ENCODE data around the gene TRIP13.
"Not testable (repeated sequence)": the region's sequence is repeated elsewhere in the genome, so short reads cannot be mapped to it uniquely, and the experiment has no call there.

Gene TRIP13

DNA sequence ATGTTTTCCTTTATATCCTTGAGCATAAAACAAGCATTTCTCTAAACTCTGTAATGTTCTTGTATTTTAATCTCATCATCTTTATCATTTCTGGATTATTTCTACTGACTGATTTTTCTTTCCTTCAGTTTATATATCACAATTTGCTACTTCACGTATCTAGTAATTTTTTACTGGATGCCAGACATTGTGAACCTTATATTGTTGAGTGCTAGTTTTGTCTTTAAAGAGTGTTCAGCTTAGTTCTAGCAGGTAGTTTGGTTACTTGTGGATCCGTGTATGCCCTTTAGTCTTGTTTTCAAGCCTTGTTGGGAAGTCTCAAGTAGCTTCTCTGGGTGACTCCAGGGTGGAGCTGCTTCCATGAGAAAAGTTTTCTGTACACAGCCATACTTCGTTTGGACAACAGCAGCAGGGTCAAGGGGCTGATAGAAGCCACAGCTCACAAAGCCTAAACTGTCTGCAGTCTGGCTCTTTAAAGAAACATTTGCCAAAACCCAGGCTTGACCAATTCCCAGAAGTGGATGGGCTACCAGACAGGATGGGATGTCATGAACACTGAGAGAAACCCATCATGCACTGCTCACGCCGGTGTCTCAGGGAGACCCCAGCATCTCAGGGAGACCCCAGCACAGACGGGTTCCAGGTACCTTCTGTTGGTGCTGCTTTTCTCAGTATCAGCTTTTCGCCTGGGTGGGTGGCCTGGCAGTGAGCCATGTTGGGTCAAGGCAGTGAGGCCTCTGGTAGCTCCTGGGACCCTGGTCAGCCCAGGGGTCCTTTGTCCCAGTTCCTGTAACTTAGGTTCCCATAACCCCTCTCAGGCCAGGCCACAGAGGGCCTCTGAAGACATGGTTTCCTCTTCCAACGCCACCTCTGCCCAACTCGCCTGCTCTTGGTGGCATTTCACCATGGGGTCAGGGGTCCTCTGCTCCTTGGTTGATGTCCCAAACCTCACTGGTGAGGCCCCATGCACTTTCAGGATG, 29.1 kb downstream of the TRIP13 start:
- no peak for DNase-seq

DNA sequence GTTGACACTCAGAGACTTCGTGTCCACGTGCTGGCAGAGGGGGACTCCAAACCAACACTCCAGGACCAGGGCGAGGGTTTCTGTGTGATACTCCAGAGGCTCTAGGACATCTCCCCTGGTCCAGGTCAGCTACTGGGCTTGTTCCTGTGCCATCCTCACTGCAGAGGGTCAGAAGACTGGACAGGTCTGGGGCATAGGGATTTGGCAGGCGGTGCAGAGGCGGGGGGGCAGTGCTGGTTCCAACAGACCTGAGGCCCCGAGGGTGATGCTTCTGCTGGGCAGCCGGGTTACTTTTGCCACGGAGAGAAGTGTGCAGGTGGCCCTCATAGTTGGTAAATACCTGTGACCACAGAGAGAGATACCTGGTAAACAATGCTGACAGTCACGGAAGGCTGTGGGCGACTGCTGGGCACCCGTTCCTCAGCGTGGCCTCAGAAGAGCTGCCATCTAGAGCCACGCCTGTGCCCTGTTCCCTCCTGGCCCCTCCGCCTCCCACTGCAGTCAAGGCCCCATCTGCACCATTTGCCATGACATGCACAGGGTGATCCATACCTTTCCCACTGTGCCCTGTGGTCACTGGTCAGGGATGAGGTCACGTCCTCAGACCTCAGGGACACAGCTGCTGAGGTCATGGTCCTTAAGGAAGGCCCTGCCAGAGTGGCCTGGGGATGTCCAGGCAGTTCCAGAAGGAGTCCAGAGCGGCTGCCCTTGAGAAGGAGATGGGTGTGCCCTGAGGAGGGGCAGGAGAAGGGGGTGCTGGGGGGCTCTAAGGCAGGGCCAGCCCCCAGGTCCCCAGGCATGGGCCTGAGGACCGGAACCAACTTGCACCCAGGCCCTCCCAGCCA, 30.0 kb downstream of the TRIP13 start:
- DNase-seq = no peak

DNA sequence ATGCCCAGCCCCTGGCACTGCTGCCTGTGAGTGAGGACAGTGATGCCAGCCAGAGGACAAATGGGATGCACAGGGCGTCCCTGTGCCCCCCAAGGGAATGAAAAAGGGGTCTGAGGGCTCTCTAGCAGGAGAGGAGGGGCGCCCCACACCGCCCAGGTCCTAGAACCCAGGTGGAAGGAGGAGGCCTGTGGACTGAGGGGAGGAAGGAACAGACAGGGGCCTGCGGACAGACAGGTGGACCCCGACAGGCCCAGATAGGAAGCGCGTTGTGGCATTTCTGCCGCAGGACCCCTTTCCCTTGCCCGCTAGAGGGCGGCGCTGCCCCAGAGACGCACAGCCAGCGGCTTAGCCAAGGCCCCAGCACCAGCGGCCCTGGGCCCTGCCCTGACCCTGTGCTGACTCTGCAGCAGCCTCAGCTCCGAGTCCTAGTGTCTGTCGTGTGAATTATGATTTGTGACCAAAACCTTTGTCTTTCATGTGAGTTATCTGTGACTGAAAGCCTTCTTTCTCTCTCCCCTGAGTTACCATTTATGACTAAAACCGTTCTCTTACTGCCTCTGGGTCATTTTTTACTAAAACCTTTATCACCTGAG, 30.7 kb downstream of the TRIP13 start:
- DNase-seq = no peak

DNA sequence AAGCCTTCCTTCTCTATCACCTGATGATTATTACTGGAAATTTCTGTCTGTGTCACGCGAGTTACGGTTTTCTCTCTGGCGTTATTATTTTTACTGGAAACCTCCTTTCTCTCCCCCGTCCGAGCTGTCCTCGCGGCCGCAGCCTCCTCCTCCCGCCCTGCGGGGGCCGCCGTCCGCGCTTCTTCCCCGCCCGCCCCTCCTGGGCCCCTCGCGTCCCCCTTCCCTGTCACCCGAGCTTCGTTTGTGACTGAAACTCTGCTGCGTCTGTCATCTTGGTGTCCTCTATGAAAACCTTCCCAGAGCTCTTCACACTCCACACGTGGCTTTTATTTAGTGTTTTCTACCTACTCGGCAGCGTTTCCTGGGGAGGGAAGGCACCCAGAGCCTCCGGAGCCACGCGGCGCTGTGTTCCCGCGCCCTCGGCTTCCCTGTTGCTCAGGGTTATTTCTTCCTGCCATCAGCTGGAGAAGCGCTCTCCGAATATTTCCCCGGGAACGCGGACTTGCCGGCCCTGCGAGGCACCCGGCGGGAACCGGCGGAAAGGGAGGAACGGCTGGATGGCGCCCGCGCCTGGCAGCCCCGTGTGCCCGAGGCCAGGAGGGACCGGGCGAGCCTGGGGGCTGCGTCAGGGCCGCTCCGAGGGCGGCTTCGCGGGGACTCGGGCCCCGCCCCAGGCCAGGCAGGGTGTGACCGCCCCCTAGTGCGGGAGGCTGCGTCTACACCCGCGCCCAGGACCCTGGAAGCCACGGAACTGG, 33.9 kb downstream of the TRIP13 start:
- DNase-seq = no peak

DNA sequence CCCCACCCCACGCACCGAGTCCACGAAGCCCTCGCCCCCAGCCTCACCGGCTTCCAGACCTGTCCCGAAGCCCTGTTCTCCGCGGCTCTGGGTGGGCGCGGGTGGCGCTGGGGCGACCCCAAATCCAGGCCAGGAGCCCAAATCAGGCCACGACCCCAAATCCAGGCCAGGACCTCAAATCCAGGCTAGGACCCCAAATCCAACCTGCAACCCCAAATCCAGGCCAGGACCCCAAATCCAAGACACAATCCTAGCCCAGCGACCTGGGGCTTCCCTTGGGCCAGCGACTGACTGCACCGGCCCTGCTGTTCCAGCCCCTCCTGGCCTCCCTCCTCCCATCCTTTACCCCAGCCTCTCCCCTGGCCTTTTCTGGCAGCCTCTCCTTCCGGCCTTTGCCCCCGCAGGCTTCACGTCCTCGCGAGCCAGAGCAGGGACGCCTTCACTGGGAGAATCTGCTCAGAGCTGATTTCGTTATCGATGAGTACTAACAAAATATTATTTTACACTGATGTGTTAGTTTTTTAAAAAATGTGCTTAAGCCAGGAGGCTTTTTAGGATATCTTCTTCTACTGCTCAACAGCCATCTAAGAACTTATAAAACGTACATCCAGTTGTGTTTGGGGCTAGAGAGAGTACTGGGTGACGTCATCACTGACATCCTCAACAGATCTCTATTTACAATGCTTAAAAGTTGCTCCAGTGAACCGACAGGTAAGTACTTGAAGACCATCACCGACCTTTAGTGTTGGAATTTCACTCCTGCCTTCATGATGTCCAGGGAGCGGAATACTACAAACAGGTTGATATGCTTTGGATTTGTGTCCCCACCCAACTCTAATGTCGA, 34.7 kb downstream of the TRIP13 start:
- no peak for DNase-seq

DNA sequence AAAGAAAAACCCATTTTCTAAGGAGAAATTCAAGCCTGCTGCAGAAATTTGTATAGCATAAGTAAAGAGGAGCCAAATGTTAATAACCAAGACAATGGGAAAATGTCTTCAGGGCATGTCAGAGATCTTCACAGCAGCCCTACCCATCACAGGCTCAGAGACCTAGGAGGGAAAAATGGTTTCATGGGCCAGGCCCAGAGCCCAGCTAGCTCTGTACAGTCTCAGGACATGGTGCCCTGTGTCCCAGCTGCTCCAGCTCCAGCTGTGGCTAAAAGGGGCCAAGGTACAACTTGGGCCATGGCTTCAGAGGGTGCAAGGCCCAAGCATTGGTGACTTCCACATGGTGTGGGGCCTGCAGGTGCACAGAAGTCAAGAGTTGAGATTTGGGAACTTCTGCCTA, 36.5 kb downstream of the TRIP13 start:
- DNase-seq = not testable (repeated sequence)

DNA sequence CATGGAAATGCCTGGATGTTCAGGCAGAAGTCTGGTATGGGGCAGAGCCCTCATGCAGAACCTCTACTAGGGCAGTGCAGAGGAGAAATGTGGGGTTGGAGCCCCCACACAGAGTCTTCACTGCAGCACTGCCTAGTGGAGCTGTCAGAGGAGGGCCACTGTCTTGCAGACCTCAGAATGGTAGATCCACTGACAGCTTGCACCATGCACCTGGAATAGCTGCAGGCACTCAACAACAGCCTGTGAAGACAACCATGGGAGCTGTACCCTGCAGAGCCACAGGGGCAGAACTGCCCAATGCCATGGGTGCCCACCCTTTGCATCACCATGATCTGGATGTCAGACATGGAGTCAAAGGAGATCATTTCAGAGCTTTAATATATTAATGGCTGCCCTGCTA, 36.9 kb downstream of the TRIP13 start:
- no peak for DNase-seq

DNA sequence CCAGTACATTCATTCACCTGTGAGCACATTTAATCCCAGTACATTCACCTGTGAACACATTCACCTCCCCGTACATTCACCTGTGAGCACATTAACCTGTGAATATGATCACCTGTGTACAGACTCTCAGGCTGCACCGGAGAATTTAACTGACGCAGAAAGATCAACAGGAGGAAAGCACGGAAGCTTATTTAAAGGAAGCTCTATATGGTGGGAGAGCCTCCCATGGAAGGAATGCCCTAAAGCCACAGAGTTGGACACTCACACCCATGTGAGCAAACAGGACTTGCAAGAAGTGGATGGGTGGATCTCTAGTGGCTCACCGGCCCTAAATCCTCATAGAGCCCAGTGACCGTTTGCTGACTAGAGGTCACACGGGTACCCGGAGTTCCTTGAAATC, 38.2 kb downstream of the TRIP13 start:
- DNase-seq = no peak

DNA sequence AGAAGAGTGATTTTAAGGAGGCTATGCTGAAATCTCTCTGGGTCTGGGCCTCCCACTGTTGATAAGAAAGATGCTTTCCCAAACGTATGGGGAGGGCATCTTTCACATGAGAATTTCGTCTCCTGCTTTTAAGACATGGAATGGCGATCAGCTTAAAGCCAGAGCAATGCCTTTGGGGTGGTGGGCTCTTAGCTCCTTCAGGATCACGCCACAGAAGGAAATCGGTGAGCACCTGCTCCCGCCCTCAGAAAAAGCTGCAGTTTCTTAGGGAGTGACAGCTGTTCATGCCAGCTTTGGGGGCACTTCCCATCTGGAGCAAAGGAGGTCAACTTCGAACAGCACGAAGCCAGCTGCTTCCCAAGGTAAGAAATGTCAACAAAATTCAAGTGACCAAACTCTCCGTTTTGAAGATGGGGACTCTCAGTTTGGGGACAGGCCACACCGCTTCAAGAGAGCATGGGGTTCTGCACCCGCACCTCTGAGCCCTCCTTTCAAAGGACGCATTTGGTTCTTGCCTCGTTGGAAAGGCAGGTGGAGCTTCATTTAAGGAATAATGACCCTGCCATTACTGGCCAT, 39.0 kb downstream of the TRIP13 start:
- DNase-seq = no peak

DNA sequence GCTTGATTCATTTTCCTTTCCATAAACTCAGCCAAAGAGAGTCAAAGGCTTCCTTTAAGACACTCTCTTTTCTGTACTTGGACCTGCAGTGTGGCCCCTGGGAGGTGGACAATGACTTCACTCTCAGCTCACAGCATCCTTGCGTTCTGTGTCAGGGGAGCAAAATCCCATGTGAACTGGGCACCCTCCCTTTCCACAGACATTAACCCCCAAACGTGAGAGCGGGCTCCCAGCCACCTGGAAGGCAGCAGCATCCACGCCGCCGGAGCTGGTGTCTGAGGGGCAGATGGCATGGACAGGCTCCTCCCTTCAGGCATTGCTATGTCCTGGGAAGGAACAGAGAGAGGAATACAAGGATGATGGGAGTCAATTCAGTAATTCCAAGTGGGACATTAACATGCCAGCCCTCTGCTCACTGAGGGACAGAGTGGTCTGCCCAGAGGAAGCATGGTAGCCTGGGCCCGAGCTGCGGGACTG, 39.5 kb downstream of the TRIP13 start:
- no peak for DNase-seq

DNA sequence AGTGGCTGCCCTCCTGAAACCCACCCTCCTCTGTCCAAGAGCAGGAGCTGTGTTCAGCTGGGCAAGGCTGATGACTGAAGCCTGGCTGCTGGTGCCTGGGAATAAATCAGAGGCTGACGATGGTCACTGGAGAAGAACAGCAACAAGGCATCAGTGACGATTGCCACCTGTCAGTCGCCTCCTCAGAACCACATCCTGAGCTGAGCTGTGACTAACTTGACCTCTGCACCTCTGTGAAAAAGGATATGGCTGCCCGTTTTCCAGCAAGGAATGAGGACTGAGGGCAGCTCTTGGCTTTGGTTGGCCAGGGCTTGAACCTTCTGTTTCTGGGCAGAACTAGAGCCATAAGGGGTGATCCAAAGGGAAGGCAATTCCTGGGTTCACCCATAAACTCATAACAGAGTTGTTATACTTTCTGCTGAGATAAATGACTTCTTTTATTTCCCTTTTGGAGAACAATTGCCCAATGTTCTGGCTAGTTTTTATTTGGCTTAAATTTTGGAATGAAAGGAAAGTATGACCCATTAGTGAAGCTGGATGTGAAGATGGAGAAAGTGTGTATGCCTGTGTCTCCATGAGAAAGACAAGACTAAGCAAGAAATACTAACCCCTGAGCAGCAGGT, 40.1 kb downstream of the TRIP13 start:
- no peak for DNase-seq

DNA sequence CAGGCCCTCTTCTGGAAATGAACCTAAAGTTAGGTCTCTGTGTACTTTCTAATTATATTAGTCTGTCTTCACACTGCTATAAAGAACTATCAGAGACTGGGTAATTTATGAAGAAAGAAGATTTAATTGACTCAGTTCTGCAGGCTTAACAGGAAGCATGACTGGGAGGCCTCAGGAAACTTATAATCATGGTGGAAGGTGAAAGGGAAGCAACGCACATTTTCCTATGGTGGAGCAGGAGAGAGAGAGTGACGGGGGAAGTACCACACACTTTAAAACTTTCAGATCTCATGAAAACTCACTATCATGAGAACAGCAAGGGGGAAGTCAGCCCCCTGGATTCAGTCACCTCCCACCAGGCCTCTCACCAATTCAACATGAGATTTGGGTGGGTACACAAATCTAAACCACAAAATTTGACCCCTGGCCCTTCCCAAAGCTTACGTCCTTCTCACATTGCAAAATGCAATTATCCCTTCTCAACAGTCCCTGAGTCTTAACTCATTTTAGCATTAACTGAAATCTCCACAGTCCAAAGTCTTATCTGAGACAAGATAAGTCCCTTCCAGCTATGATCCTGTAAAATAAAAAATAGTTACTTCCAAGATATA, 40.7 kb downstream of the TRIP13 start:
- no peak for DNase-seq

DNA sequence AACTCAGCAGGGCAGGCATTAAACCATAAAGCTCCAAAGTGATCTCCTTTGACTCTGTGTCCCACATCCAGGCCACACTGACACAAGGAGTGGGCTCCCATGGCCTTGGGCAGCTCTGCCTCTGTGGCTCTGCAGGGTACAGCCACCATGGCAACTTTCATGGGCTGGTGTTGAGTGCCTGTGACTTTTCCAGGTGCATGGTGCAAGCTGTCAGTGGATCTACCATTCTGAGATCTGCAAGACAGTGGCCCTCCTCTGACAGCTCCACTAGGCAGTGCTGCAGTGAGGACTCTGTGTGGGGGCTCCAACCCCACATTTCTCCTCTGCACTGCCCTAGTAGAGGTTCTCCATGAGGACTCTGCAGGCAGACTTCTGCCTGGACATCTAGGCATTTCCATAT, 41.3 kb downstream of the TRIP13 start:
- DNase-seq = not testable (repeated sequence)

DNA sequence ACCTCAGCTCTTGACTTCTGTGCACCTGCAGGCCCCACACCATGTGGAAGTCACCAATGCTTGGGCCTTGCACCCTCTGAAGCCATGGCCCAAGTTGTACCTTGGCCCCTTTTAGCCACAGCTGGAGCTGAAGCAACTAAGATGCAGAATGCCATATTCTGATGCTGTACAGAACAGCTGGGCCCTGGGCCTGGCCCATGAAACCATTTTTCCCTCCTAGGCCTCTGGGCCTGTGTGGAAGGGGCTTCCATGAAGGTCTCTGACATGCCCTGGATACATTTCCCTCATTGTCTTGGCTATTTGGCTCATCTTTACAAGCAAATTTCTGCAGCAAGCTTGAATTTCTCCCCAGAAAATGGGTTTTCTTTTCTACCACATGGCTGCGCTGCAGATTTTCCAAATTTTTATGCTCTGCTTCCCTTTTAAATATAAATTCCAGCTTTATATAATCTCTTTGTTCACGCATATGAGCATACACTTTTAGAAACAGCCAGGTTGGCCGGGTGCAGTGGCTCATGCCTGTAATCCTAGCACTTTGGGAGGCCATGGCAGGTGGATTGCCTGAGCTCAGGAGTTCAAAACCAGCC, 41.8 kb downstream of the TRIP13 start:
- not testable (repeated sequence) for DNase-seq

DNA sequence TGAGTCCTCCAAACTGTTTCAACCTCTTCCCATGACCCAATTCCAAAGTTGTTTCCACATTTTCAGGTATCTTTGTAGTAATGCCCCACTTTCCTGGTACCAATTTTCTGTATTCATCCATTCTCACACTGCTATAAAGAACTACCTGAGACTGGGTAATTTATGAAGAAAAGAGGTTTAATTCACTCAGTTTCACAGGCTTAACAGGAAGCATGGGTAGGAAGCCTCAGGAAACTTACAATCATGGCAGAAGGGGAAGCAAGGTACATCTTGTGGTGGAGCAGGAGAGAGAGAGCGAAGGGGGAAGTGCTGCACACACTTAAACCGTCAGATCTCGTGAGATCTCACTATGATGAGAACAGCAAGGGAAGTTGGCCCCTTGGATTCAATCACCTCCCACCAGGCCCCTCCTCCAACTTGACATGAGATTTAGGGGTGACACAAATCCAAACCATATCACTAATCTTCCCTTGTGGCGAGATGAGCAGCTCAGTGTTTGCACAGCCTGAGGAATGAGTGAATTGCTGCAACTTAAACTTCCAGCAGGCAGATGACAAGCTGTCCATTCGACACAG, 42.9 kb downstream of the TRIP13 start:
- no peak for DNase-seq

DNA sequence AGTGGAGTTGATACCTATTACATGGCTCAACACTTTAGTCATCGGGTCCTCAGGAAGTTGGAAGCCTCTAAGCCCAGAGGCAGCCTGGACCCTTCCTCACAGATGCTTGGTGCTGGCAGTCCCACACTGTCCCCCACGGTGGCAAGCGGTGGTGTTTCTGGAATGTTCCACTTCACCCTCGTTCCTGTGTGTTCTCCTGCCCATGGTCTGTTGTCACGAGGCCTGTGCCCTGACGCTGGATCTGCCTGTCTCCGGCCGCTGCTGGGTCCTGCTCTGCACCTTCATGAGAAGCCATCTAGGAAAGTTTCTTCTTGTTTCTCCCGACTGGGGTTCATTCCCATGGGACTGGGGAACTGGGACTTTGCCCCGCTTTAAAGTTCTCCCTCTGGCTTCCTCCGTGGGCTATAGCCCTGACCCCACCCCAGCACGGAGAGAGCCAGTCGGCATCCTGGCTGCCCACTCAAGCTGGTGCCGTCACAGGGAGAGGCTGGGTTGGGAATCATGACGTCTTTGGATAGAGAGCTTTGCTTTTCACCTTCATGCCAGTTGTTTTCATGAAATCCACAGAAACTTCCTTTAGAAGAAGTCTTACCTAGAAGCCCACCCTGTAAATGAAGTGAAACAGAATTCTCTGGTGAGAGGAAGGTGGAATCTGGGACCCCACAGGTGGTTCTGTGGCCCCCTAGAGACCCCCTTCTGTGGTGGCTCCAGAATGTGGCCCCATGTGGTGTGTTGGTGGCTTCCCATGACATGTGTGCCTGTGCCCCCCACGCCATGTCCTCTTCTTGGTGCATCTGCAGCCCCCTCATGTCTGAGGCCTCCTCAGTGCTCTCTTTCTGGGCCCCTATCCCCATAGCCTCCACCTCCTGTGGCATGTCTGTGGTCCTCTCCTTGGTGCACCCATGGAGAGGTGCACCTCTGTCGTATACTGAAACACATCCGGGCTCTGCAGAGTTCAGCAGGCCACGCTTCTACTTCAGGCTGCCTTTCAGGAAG, 43.8 kb downstream of the TRIP13 start:
- DNase-seq = no peak

DNA sequence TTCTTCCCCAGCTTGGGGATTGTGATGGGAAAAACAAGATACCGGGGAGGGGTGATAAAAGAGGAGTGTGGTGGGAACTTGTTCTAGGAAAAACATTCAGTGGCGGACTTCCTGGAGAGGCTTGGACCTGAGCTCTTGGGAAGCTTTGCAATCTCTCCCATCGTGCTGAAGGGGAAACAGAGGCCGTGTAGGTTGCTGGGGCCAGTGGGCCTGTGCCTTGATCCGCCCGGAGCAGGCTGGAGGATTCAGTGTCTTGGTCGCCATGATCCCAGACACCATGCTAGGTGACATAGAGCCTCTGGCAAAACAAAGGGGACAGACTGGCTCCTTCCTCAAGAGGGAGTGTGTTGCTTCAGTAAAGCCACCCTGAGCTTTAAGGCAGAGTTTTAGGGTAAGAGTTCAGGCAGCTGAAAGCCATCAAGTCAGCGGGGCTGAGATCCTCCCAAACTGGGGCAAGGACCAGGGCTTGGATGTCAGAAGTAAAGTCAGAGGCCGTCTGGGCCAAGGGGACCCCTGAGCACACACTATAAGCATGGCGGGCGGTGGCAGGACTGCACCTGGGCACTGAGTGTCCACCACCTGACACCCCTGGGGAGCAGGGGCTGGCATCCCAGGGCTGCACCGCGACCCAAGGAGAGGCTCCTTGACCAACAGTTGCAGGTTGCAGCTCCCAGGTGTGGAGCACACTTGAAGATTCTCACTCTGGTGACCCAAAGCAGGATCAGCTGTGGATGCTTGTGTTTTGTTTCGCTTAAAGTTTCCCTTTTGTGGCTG, 44.7 kb downstream of the TRIP13 start:
- DNase-seq = no peak
